Liver (tissue), 9 donors: ENCODE measurements around the gene PDK2. TPM values are rescaled to one million over a fixed set of nuclear protein-coding genes. Genes with fewer than 3 reads are reported as not detected.

Experiments used
- DNase-seq: peaks from one replicate; pipeline ENCODE4 v3.0.0-alpha.2; 2017; ENCODE audit warnings: low spot score
- H3K27ac ChIP-seq, 2 donors: one replicate each; pipeline ENCODE4 v1.7.0; 2013; ENCODE audit warnings: inconsistent platforms in 2 of 2, low read length in 2 of 2, control low read depth in 1 of 2, low read depth in 1 of 2, mild to moderate bottlenecking in 1 of 2
- H3K27me3 ChIP-seq, 4 donors: one replicate each; pipeline versions ENCODE4 v1.6.1 to v1.7.0; 2013; ENCODE audit warnings: low read length in 3 of 4, inconsistent platforms in 1 of 4, mild to moderate bottlenecking in 1 of 4, moderate library complexity in 1 of 4; ENCODE audit not compliant: control insufficient read depth in 4 of 4, insufficient read depth in 4 of 4
- H3K36me3 ChIP-seq, 4 donors: one replicate each; pipeline versions ENCODE4 v1.6.1 to v1.7.0; 2013; ENCODE audit warnings: low read length in 3 of 4, mild to moderate bottlenecking in 3 of 4, low read depth in 1 of 4, moderate library complexity in 1 of 4; ENCODE audit not compliant: control insufficient read depth in 4 of 4, insufficient read depth in 3 of 4
- H3K4me1 ChIP-seq, 4 donors: one replicate each; pipeline versions ENCODE4 v1.6.1 to v1.7.0; 2013; ENCODE audit warnings: low read length in 3 of 4, mild to moderate bottlenecking in 3 of 4, moderate library complexity in 1 of 4; ENCODE audit not compliant: control insufficient read depth in 4 of 4, insufficient read depth in 4 of 4
- H3K4me3 ChIP-seq, 3 donors: one replicate each; pipeline versions ENCODE4 v1.6.1 to v1.7.0; 2013; ENCODE audit warnings: low read length in 3 of 3, control low read depth in 1 of 3, low read depth in 1 of 3, mild to moderate bottlenecking in 1 of 3
- H3K9ac ChIP-seq, 2 donors: one replicate each; pipeline ENCODE4 v1.7.0; 2013; ENCODE audit warnings: low read length in 2 of 2, mild to moderate bottlenecking in 2 of 2, moderate library complexity in 2 of 2, control low read depth in 1 of 2, low read depth in 1 of 2
- H3K9me3 ChIP-seq, 4 donors: one replicate each; pipeline versions ENCODE4 v1.6.1 to v1.7.0; 2013; ENCODE audit warnings: low read length in 3 of 4; ENCODE audit not compliant: control insufficient read depth in 4 of 4
- ATF3 ChIP-seq: IDR thresholded peaks from 2 replicates; pipeline ENCODE4 v1.6.1; 2016; ENCODE audit warnings: antibody characterized with exemption
- EGR1 ChIP-seq, 2 donors: IDR thresholded peaks; 2 replicates each; pipeline ENCODE4 v1.6.1; 2016 to 2018; ENCODE audit warnings: antibody characterized with exemption in 2 of 2, low read depth in 2 of 2
- FOXA1 ChIP-seq: IDR thresholded peaks from 2 replicates; pipeline ENCODE4 v1.6.1; 2016; ENCODE audit warnings: antibody characterized with exemption
- FOXA2 ChIP-seq: IDR thresholded peaks from 2 replicates; pipeline ENCODE4 v1.6.1; 2016; ENCODE audit warnings: antibody characterized with exemption
- GABPA ChIP-seq, 2 donors: IDR thresholded peaks in 1 of 2; conservative IDR thresholded peaks in 1 of 2; 2 replicates each; pipeline ENCODE4 v1.6.1; 2016; ENCODE audit warnings: antibody characterized with exemption in 2 of 2, mild to moderate bottlenecking in 1 of 2, moderate library complexity in 1 of 2
- HNF4A ChIP-seq, 2 donors: conservative IDR thresholded peaks; 2 replicates each; pipeline ENCODE4 v1.6.1; 2016; ENCODE audit warnings: antibody characterized with exemption in 2 of 2, mild to moderate bottlenecking in 2 of 2
- HNF4G ChIP-seq: IDR thresholded peaks from 2 replicates; pipeline ENCODE4 v1.6.1; 2016; ENCODE audit warnings: antibody characterized with exemption
- JUND ChIP-seq, 2 donors: IDR thresholded peaks; 2 replicates each; pipeline ENCODE4 v1.6.1; 2016; ENCODE audit warnings: antibody characterized with exemption in 2 of 2
- MAX ChIP-seq: IDR thresholded peaks from 2 replicates; pipeline ENCODE4 v1.6.1; 2016; ENCODE audit warnings: antibody characterized with exemption
- NR2F2 ChIP-seq: IDR thresholded peaks from 2 replicates; pipeline ENCODE4 v1.6.1; 2016; ENCODE audit warnings: antibody characterized with exemption
- RAD21 ChIP-seq, 2 donors: IDR thresholded peaks; 2 replicates each; pipeline ENCODE4 v1.6.1; 2016; ENCODE audit warnings: antibody characterized with exemption in 2 of 2, mild to moderate bottlenecking in 2 of 2
- REST ChIP-seq: IDR thresholded peaks from 2 replicates; pipeline ENCODE4 v1.6.1; 2016; ENCODE audit warnings: antibody characterized with exemption, mild to moderate bottlenecking
- RXRA ChIP-seq, 2 donors: IDR thresholded peaks; 2 replicates each; pipeline ENCODE4 v1.6.1; 2017 to 2018; ENCODE audit warnings: antibody characterized with exemption in 2 of 2, mild to moderate bottlenecking in 1 of 2
- SP1 ChIP-seq: IDR thresholded peaks from 2 replicates; pipeline ENCODE4 v1.6.1; 2018; ENCODE audit warnings: antibody characterized with exemption, mild to moderate bottlenecking
- TAF1 ChIP-seq: conservative IDR thresholded peaks from 2 replicates; pipeline ENCODE4 v1.6.1; 2016; ENCODE audit warnings: antibody characterized with exemption, mild to moderate bottlenecking
- YY1 ChIP-seq: IDR thresholded peaks from 2 replicates; pipeline ENCODE4 v1.6.1; 2016; ENCODE audit warnings: antibody characterized with exemption, mild to moderate bottlenecking
- ZBTB33 ChIP-seq: IDR thresholded peaks from 2 replicates; pipeline ENCODE4 v1.6.1; 2016; ENCODE audit warnings: antibody characterized with exemption
- WGBS: extraction: QIAGEN DNeasy Blood & Tissue Kit; methylation state at CpG from one replicate; pipeline ENCODE4 v1.1.7; 2013; 5-methylcytosine and 5-hydroxymethylcytosine counted together
- polyA plus RNA-seq, 2 donors: library from polyadenylated mRNA; stranded (reverse) in 1 of 2; unstranded in 1 of 2; fragments of 200-250 nt in 1 of 2; fragments of >200 nt in 1 of 2; fragmentation: Nextera tagmentation in 1 of 2; extraction: Ambion mirVana in 1 of 2; gene quantifications; one replicate each; pipeline versions ENCODE4 v1.2.1 to v1.2.3, GENCODE V29; 2013 to 2015
- total RNA-seq, 2 donors: library from RNA; depleted of rRNA; stranded (reverse); fragments of >200 nt; gene quantifications; one replicate each; pipeline ENCODE4 v1.2.3, GENCODE V29; 2014
- TF ChIP-seq, protein P1 (sequence below): fragments of 150-350 bp; IDR thresholded peaks from 2 replicates; pipeline ENCODE4 v1.5.1; 2017; ENCODE audit warnings: improper control_type of control experiment, low read depth, low read length; ENCODE audit not compliant: missing input control
- donor health status: healthy.
- donor health status: healthy.
- donor health status: healthy.
- donor health status: healthy.
- donor health status: healthy.

PDK2 gene
- total and polyA plus RNA-seq, 4 donors: 8.6 to 36.6 (median 28.5) TPM

GRCh38 chr17:50066995-50067394, 28.2 kb upstream of the PDK2 start:
- H3K36me3 ChIP-seq: no peaks in the 10 kb centered on the region
- DNase-seq: no peak
- no peaks in the 10 kb centered on the region for H3K9me3 ChIP-seq
- no peak overlapping the region for H3K4me3 ChIP-seq
- no peak overlapping the region for H3K9ac ChIP-seq
- H3K27me3 ChIP-seq: no peaks in the 10 kb centered on the region
- no peaks in the 10 kb centered on the region for H3K4me1 ChIP-seq
- WGBS: 97% methylated on average over 2 of the region's 2 CpGs
- no peak overlapping the region for H3K27ac ChIP-seq
- TF ChIP-seq SP1 (no peak), FOXA1 (no peak), JUND (IDR thresholded peaks at IDR 0.05) (no peak), RAD21 (IDR thresholded peaks at IDR 0.05) (no peak), GABPA (IDR thresholded peaks at IDR 0.05 in 1 of 2, conservative IDR thresholded peaks at IDR 0.05 in 1 of 2) (no peak), REST (no peak), HNF4A (conservative IDR thresholded peaks at IDR 0.05) (no peak), FOXA2 (no peak), NR2F2 (no peak), ATF3 (no peak), ZBTB33 (no peak), RXRA (IDR thresholded peaks at IDR 0.05) (no peak), TAF1 (no peak), HNF4G (no peak), MAX (no peak), YY1 (no peak), EGR1 (IDR thresholded peaks at IDR 0.05; ENCODE audit: low read depth in 2 of 2) (no peak)
- TF ChIP-seq, protein P1, sequence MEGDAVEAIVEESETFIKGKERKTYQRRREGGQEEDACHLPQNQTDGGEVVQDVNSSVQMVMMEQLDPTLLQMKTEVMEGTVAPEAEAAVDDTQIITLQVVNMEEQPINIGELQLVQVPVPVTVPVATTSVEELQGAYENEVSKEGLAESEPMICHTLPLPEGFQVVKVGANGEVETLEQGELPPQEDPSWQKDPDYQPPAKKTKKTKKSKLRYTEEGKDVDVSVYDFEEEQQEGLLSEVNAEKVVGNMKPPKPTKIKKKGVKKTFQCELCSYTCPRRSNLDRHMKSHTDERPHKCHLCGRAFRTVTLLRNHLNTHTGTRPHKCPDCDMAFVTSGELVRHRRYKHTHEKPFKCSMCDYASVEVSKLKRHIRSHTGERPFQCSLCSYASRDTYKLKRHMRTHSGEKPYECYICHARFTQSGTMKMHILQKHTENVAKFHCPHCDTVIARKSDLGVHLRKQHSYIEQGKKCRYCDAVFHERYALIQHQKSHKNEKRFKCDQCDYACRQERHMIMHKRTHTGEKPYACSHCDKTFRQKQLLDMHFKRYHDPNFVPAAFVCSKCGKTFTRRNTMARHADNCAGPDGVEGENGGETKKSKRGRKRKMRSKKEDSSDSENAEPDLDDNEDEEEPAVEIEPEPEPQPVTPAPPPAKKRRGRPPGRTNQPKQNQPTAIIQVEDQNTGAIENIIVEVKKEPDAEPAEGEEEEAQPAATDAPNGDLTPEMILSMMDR: no peak
